CD4-positive, CD25-positive, alpha-beta regulatory T cell (primary cell): Measurements from ENCODE around the gene TUT1. TPM values are rescaled to one million over a fixed set of nuclear protein-coding genes. Genes with fewer than 3 reads are reported as not detected.
"Not testable (repeated sequence)": the region's sequence is repeated elsewhere in the genome, so short reads cannot be mapped to it uniquely, and the experiment has no call there.

Experiments
- ATAC-seq, 2 donors: fragments of 150-1000 bp; cut with Tn5 transposase; one replicate each; pipeline ENCODE4 v1.10.0; 2021; ENCODE audit warnings: low read depth in 2 of 2, moderate number of reproducible peaks in 2 of 2, moderate library complexity in 1 of 2
- DNase-seq, 3 donors: peaks; one replicate each; pipeline versions ENCODE4 v3.0.0 to v3.0.0-alpha.2; 2012 to 2022; ENCODE audit warnings: mixed read lengths in 1 of 3
- H3K27ac ChIP-seq: one replicate; pipeline ENCODE4 v1.7.0; 2013; ENCODE audit warnings: mild to moderate bottlenecking, low read length; ENCODE audit not compliant: insufficient read depth, poor library complexity, severe bottlenecking
- H3K27me3 ChIP-seq: one replicate; pipeline ENCODE4 v1.7.0; 2013; ENCODE audit warnings: low read length; ENCODE audit not compliant: control insufficient read depth, insufficient read depth
- H3K36me3 ChIP-seq: one replicate; pipeline ENCODE4 v1.7.0; 2013; ENCODE audit warnings: mild to moderate bottlenecking, low read length, moderate library complexity; ENCODE audit not compliant: control insufficient read depth, insufficient read depth
- H3K4me1 ChIP-seq: 2 replicates; pipeline ENCODE4 v1.7.0; 2013; ENCODE audit warnings: mild to moderate bottlenecking, low read length; ENCODE audit not compliant: insufficient read depth, control insufficient read depth, poor library complexity, severe bottlenecking
- H3K4me3 ChIP-seq: one replicate; pipeline ENCODE4 v1.7.0; 2013; ENCODE audit warnings: low read depth, mild to moderate bottlenecking, low read length, moderate library complexity
- H3K9me3 ChIP-seq, 2 experiments: 1 replicate in 1 of 2; 2 replicates in 1 of 2; pipeline ENCODE4 v1.7.0; 2013; ENCODE audit warnings: low read length in 2 of 2, mild to moderate bottlenecking in 1 of 2, moderate library complexity in 1 of 2; ENCODE audit not compliant: control insufficient read depth in 2 of 2
- H3K27ac Mint-ChIP-seq, 3 donors: one replicate each; pipeline ENCODE4 v1.8.0; 2020 to 2022; ENCODE audit warnings: mild to moderate bottlenecking in 3 of 3, mixed read lengths in 3 of 3, moderate library complexity in 2 of 3
- H3K27me3 Mint-ChIP-seq: one replicate; pipeline ENCODE4 v1.8.0; 2022; ENCODE audit warnings: mild to moderate bottlenecking, mixed read lengths
- H3K36me3 Mint-ChIP-seq: one replicate; pipeline ENCODE4 v1.8.0; 2020; ENCODE audit warnings: mixed read lengths
- H3K4me1 Mint-ChIP-seq, 4 donors: one replicate each; pipeline ENCODE4 v1.8.0; 2020 to 2022; ENCODE audit warnings: mixed read lengths in 4 of 4, mild to moderate bottlenecking in 1 of 4
- H3K4me3 Mint-ChIP-seq, 4 donors: one replicate each; pipeline ENCODE4 v1.8.0; 2020 to 2022; ENCODE audit warnings: mild to moderate bottlenecking in 4 of 4, mixed read lengths in 4 of 4, moderate library complexity in 3 of 4
- H3K9me3 Mint-ChIP-seq, 7 donors: one replicate each; pipeline ENCODE4 v1.8.0; 2020 to 2022; ENCODE audit warnings: mixed read lengths in 7 of 7, mild to moderate bottlenecking in 3 of 7, moderate library complexity in 2 of 7
- polyA plus RNA-seq, 4 donors: library from polyadenylated mRNA; unstranded; fragments of 300-500 nt; fragmentation: Illumina TruSeq; gene quantifications; one replicate each; pipeline ENCODE4 v1.2.3, GENCODE V29; 2021
- total RNA-seq: library from RNA; stranded (reverse); gene quantifications from one replicate; pipeline ENCODE4 v1.2.3, GENCODE V29; 2022

The TUT1 gene
- total and polyA plus RNA-seq, 5 donors from 2014 or later = 6.5 to 22.0 (median 11.2) TPM

- Histone ChIP-seq H3K4me1 (peaks cover 62% of the 10 kb centered on the region), H3K4me3 (no peak overlapping the region), H3K27ac (no peak overlapping the region), H3K27me3 (no peaks in the 10 kb centered on the region), H3K9me3 (no peaks in the 10 kb centered on the region), H3K36me3 (peaks cover 49% of the 10 kb centered on the region)
- H3K4me3 Mint-ChIP-seq = peak overlapping the region in 1 of 4 donors; percentile 90
- ATAC-seq (no peak), DNase-seq (no peak)
- peaks cover 11 to 87% (median 55%) of the 10 kb centered on the region in 4 donors for H3K4me1 Mint-ChIP-seq
- H3K27me3 Mint-ChIP-seq = no peaks in the 10 kb centered on the region
- H3K27ac Mint-ChIP-seq = peak overlapping the region in 2 of 3 donors; percentile 36 to 76
- H3K9me3 Mint-ChIP-seq = no peaks in the 10 kb centered on the region
- peaks cover 44% of the 10 kb centered on the region for H3K36me3 Mint-ChIP-seq
Observed at GRCh38 chr11:62595124-62595523, 3.8 kb upstream of the TUT1 start.

- peaks cover 0 to 83% (median 50%) of the 10 kb centered on the region in 4 donors for H3K4me1 Mint-ChIP-seq
- H3K36me3 ChIP-seq = peaks cover 49% of the 10 kb centered on the region
- peak overlapping the region; percentile 80 to 98 (median 88) for H3K4me3 Mint-ChIP-seq
- H3K27me3 ChIP-seq = no peaks in the 10 kb centered on the region
- H3K4me1 ChIP-seq = peaks cover 55% of the 10 kb centered on the region
- no peak overlapping the region for H3K4me3 ChIP-seq
- peaks cover 29% of the 10 kb centered on the region for H3K36me3 Mint-ChIP-seq
- no peaks in the 10 kb centered on the region for H3K9me3 Mint-ChIP-seq
- H3K27me3 Mint-ChIP-seq = no peaks in the 10 kb centered on the region
- H3K9me3 ChIP-seq = no peaks in the 10 kb centered on the region
- no peak for ATAC-seq
- DNase-seq = peak; percentile 61 to 88 (median 77)
- peak overlapping the region; percentile 45 for H3K27ac ChIP-seq
- peak overlapping the region; percentile 57 to 95 (median 93) for H3K27ac Mint-ChIP-seq
Observed at GRCh38 chr11:62593434-62594044, 2.2 kb upstream of the TUT1 start.

- Mint-ChIP-seq H3K4me3 (peak overlapping the region in 3 of 4 donors; percentile 41 to 90 (median 46)), H3K27me3 (no peaks in the 10 kb centered on the region), H3K9me3 (no peaks in the 10 kb centered on the region), H3K27ac (peak overlapping the region in 2 of 3 donors; percentile 85 to 95), H3K4me1 (peaks cover 0 to 79% (median 45%) of the 10 kb centered on the region in 4 donors), H3K36me3 (peaks cover 23% of the 10 kb centered on the region)
- ATAC-seq (no peak), DNase-seq (no peak)
- Histone ChIP-seq H3K4me3 (peak overlapping the region; percentile 75), H3K36me3 (peaks cover 49% of the 10 kb centered on the region), H3K4me1 (peaks cover 49% of the 10 kb centered on the region), H3K9me3 (no peaks in the 10 kb centered on the region), H3K27ac (peak overlapping the region; percentile 94), H3K27me3 (no peaks in the 10 kb centered on the region)
Observed at GRCh38 chr11:62592989-62593421, 1.7 kb upstream of the TUT1 start.

GRCh38 chr11:62592146-62592815 lies 958 bp upstream of the TUT1 start:
- peaks cover 0 to 76% (median 39%) of the 10 kb centered on the region in 4 donors for H3K4me1 Mint-ChIP-seq
- H3K4me1 ChIP-seq = peaks cover 42% of the 10 kb centered on the region
- ATAC-seq (no peak), DNase-seq (no peak)
- H3K4me3 ChIP-seq = peak overlapping the region; percentile 75
- peaks cover 49% of the 10 kb centered on the region for H3K36me3 ChIP-seq
- H3K9me3 Mint-ChIP-seq = no peaks in the 10 kb centered on the region
- H3K27me3 ChIP-seq = no peaks in the 10 kb centered on the region
- H3K27me3 Mint-ChIP-seq = no peaks in the 10 kb centered on the region
- H3K36me3 Mint-ChIP-seq = peaks cover 17% of the 10 kb centered on the region
- peak overlapping the region; percentile 94 for H3K27ac ChIP-seq
- H3K4me3 Mint-ChIP-seq = peak overlapping the region; percentile 90 to 96 (median 94)
- no peaks in the 10 kb centered on the region for H3K9me3 ChIP-seq
- peak overlapping the region; percentile 95 to 97 (median 96) for H3K27ac Mint-ChIP-seq

GRCh38 chr11:62588966-62589637 lies 2.2 kb downstream of the TUT1 start:
- peaks cover 5% of the 10 kb centered on the region for H3K36me3 Mint-ChIP-seq
- ATAC-seq = no peak
- H3K4me1 ChIP-seq = peaks cover 38% of the 10 kb centered on the region
- no peak overlapping the region for H3K4me3 ChIP-seq
- no peaks in the 10 kb centered on the region for H3K9me3 ChIP-seq
- peaks cover 0 to 59% (median 30%) of the 10 kb centered on the region in 4 donors for H3K4me1 Mint-ChIP-seq
- DNase-seq = peak in 1 of 3 donors; percentile 54
- H3K4me3 Mint-ChIP-seq = peak overlapping the region; percentile 28 to 93 (median 57)
- H3K27ac Mint-ChIP-seq = peak overlapping the region in 2 of 3 donors; percentile 75
- H3K27ac ChIP-seq = no peak overlapping the region
- peaks cover 24% of the 10 kb centered on the region for H3K36me3 ChIP-seq
- H3K27me3 Mint-ChIP-seq = no peaks in the 10 kb centered on the region
- H3K9me3 Mint-ChIP-seq = no peaks in the 10 kb centered on the region
- H3K27me3 ChIP-seq = no peaks in the 10 kb centered on the region

GRCh38 chr11:62585356-62585755 lies 6.0 kb downstream of the TUT1 start:
- H3K27me3 ChIP-seq, H3K27me3 Mint-ChIP-seq, H3K9me3 Mint-ChIP-seq, H3K9me3 ChIP-seq, DNase-seq, H3K4me1 ChIP-seq, H3K27ac ChIP-seq, ATAC-seq, H3K4me3 ChIP-seq, H3K27ac Mint-ChIP-seq: not testable (repeated sequence)
- H3K36me3 ChIP-seq = peaks cover 37% of the 10 kb centered on the region
- Mint-ChIP-seq H3K36me3 (peaks cover 12% of the 10 kb centered on the region), H3K4me1 (peaks cover 0 to 33% (median 13%) of the 10 kb centered on the region in 4 donors), H3K4me3 (peak overlapping the region in 2 of 4 donors; percentile 27 to 38)

- not testable (repeated sequence) for H3K27ac Mint-ChIP-seq, DNase-seq, H3K27ac ChIP-seq, H3K4me1 ChIP-seq, H3K4me3 Mint-ChIP-seq, H3K27me3 ChIP-seq, H3K4me3 ChIP-seq, H3K27me3 Mint-ChIP-seq, ATAC-seq, H3K9me3 Mint-ChIP-seq, H3K9me3 ChIP-seq
- peaks cover 0 to 14% (median 4%) of the 10 kb centered on the region in 4 donors for H3K4me1 Mint-ChIP-seq
- peaks cover 44% of the 10 kb centered on the region for H3K36me3 ChIP-seq
- H3K36me3 Mint-ChIP-seq = peaks cover 16% of the 10 kb centered on the region
Observed at GRCh38 chr11:62581735-62582134, 9.6 kb downstream of the TUT1 start.
